ENCODE results near the gene CHRDL1.
"Not testable (repeated sequence)": the region's sequence is repeated elsewhere in the genome, so short reads cannot be mapped to it uniquely, and the experiment has no call there.

The CHRDL1 gene, protein sequence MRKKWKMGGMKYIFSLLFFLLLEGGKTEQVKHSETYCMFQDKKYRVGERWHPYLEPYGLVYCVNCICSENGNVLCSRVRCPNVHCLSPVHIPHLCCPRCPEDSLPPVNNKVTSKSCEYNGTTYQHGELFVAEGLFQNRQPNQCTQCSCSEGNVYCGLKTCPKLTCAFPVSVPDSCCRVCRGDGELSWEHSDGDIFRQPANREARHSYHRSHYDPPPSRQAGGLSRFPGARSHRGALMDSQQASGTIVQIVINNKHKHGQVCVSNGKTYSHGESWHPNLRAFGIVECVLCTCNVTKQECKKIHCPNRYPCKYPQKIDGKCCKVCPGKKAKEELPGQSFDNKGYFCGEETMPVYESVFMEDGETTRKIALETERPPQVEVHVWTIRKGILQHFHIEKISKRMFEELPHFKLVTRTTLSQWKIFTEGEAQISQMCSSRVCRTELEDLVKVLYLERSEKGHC

DNA sequence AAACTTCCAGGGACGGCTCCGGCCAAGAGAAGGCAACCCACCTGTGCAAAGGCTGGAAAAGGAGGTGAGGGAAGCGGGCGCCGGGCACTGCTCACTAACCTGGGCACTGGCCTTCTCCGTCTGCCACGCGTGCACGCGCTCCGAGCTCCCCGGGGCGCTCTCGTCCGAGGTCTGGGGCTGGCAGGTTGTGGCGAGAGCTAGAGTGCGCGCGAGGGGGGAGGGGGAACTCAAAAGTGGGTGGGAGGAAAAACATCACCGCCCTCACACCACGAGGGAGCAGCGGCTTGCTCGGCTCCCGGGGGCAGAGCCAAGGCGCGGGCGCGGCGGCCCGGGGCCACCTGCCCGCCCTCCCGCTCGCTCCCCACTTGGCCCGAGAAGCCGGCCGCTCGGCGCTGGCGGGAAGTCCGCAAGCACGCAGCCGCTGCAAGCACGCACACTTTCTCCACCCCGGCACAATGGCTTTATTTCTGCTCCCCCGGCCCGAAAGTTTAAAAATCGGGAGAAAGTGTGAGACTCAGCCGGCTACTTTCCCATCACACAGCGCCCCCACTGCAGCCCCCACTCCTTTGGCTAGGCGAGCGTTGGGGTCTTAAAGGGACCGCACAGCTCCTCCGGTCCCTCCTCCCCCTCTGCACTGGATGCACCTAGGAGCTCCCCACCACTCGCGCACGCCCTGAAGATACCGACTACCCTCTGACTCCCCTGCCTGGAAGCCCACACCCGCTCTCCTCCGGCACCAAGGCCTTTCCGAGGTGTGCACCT lies at the start of gene CHRDL1:
TSS of gene CHRDL1 (minus strand) at position 173 of the 762 bp plus-strand sequence. CDS start 3,636 bp downstream, outside the sequence.
- DNase-seq, result peak in 1 of 2 experiments; percentile 0

DNA sequence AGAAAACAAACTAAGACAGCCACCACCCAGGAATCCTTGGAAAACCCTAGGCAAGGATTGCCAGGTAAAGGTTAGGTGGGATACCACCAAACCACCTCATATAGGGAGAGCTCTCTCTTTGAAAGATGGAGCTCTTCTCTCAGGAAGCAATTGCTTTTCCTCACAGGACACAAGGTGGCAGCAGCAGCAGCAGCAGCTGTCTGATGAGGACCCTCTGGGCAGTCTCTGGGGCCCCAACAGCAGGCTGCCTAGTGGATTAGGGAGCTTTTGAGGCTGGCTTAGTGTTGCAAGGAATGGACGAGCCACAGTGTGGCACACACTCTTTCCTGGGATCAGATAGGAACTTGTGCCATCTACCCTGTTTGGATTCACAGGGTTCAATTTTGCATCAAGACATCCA lies 41.4 kb upstream of the CHRDL1 start:
- DNase-seq, result no peak

DNA sequence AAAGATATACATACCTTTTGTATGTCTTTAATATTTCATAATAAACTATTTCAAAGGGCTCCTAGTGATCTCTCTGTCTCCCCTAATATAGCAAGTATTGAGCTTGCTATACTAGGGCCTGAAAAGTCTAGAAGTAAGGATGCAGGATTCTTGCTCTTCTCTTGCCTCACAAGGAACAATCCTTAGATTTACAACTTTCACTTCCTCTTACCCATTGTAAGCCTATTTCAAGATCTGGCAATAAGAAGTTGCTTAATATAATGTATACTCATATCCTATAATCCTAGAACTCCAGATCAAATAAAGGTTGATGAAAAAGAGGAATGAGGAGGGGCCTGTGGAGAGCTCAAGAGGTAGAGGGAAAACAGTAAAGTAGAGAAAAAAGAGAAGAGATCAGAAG lies 40.8 kb upstream of the CHRDL1 start:
- DNase-seq, result no peak

DNA sequence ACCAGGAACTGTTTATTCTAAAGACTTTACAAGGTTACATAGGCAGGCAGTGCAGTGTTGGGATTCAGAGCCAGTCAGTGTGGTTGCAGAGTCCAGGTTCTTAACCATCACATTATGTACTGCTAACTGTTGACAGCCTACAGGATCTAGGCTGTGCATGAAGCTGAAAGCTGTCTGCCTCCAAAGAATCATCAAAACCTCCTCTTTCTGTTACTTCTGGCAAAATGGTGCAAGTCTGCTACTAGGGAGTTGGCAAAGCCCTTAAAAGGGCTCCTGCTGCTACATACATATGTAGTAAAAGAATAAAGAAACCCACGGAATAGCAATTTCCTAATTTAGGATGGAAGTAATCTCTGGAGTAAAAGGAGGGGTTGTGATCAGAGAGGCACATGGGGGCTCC lies 40.4 kb upstream of the CHRDL1 start:
- DNase-seq, result no peak

DNA sequence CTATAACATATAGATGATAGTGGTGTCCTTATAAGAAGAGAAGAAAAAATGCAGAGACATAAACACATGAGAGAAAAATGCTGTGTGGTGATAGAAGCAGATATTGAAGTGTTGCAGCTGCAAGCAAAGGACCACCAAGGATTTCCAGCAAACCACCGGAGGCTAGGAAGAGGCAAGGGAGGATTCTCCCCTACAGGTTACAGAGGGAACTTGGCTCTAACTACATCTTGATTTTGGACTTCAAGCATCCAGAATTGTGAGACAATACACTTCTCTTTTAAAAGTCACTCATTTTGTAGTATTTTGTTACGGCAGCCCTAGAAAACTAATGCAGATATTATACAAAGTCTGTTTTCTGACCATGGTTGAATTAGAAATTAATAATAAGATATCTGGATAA lies 30.4 kb upstream of the CHRDL1 start:
- no peak for DNase-seq

DNA sequence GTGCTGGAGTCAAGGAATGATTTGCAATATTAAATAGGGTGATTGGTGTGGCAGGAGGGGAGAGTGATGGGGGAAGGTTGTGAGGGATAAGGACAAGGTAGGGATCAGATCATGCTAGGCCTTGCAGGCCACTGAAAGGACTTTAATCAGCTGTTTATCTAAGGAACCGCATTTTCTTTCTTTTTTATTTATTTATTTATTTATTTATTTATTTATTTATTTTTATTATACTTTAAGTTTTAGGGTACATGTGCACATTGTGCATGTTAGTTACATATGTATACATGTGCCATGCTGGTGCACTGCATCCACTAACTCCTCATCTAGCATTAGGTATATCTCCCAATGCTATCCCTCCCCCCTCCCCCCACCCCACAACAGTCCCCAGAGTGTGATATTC lies 20.9 kb upstream of the CHRDL1 start:
- not testable (repeated sequence) for DNase-seq

DNA sequence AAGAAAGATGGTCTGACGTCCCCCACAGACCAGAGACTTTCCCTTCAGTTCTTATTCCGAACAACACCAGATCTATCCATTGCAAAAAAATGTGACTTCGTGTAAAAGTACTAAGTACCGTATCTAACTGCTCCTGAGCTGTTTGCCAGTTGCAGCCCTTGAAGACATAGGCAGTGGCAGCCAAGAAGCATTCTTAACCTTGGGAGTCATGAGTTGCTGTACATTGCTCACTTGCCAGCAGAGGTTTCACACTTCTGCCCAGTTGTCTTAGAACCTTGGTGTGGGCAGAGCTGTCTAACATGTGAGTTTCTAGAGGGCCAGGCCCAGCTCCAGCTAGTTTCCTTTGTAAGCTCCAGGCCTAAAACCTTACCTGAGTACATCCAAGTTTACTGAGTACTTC lies 10.5 kb upstream of the CHRDL1 start:
- no peak for DNase-seq

DNA sequence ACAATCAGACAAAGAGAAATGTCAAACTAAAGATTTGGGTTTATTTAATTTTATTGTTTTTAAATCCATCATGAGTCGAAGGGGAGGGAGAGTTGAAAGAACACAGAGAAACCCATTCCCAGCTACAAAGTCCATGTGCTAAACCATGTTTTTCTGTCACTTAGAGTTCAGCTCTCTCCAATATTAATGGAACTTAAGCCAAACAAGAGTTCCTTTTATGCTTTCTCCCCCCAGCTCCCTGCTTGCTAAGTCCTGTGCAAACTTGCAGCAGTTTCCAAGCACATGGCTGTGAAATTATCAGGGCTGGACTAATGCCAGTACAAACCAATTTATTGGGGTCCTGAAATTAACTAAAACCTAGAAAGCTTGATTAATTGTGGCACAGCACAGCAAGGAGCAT lies 9.7 kb upstream of the CHRDL1 start:
- no peak for DNase-seq

DNA sequence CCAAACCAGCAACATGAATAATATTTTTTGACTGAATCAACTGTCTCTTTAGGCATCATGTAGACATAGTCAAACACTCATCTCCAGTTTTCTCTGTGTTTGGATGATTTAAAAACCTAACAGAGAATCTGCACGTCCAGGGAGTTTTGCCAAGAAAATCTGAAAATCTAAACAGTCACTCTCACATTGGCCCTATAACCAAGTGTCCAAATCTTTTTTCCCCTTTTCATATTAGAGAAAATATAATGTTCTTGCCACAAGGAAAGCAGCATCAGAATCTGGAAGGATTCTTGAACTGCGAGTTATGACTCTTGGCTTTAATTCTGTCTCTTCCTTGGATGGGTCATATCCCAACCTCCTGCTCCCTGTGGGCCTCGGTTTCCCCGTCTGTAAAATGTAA lies 8.8 kb upstream of the CHRDL1 start:
- no peak for DNase-seq

DNA sequence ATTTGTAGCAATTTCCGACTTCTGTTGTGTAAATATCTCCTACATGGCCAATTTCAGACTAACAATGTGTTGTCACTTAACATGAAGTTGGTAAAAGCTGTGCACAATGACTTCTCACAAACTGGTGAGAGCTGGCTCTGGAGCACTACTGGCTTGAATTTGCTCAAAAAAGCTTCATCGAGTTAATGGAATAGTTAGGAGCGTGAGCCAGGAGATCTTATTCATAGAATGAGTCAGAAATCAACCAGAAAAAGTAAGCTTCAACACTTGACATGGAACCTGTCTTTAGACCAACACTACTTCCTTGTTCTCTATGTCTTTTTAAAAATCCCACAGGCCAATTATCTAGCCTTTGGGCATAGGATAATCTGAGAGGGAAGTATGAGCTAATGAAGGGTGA lies 7.9 kb upstream of the CHRDL1 start:
- DNase-seq, result no peak

DNA sequence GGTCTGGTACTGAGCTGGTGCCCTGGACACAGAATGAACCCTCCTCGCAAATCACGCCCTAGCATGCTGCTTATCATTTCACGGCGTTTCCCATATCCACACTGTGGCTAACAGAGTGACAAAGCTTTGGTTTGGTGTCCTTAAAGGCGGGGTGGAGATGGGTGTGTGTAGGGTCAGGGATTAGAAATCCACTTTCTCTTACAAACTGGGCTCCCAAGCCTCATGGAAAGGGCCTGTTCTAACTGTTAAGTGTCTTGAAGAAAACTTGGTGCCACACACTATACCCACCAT lies 735 bp upstream of the CHRDL1 start:
- no peak for DNase-seq

DNA sequence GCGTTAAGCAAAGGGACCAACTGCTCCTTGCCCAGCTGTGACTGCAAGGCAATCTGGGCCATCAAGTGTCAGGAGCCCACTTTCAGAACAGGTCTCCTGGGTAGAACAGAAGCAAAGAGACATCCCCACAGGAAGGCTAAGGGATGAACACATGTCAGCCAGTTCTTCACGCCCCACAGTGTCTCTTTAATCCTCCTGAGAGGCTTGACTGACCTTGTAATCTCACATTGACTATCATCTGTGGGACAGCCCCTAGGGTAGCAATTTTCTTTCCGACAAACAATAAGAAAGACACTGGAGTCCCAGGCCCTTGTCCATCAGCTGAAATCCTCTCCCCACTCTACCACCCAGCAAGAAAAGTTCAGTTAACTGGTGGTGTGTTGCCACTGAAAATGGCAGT lies 1.0 kb downstream of the CHRDL1 start:
- DNase-seq, result no peak

DNA sequence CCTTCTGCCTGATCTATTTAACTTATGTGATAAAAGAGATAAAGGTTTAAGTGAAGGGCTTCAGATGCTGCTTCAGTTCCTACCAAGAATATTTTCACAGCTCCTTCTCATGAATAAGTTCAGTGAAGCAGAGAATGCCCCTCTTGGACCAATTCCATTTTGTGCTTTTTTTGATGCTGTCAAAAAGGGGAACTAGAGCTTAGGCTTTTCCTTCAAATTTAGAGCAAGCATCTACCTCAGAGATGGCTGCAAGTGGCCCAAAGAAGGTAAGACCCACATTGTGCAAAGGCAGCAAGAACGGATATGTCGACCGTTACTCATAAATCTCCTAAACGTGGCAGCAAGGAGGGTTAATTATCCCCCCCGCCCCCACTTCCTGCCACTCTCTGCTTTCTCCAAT lies 4.5 kb downstream of the CHRDL1 start:
- DNase-seq, result no peak

DNA sequence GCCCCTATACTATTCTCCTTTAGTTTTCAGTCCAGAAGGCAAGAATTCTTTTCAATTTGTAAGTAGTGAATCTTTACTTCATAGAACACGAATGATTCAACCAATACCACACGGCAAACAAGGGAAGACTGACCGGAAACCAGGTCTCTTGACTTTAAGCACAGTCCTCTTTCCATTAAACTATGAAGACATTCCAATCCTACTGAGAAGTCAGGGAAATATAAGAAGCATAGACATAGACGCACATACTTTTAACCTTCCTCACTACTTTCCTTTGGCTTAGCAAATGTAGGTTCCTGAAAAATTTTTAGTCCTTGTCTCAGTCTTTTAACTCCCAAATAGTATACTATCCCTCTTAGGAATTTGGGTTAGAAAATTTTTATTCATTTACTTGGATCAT lies 9.1 kb downstream of the CHRDL1 start:
- DNase-seq, result no peak

DNA sequence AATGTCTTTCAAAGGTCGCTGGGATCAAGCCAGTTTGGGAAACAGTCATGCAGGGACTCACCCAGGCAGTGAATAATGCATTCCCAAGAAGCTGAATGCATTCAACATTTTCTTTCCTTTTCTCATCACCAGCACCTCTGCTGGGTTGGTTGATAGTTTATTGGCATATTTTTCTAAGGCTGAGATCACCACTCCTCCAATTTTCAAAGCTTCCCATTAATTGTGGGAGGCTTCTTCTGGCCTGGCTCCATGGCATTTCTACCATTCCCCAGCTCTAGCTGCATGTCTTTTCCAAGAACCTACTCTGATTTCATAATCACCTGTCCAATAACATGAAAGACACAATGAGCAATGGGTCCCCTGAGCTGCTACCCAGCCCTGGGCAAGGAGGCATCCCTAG lies 35.8 kb downstream of the CHRDL1 start:
- no peak for DNase-seq

DNA sequence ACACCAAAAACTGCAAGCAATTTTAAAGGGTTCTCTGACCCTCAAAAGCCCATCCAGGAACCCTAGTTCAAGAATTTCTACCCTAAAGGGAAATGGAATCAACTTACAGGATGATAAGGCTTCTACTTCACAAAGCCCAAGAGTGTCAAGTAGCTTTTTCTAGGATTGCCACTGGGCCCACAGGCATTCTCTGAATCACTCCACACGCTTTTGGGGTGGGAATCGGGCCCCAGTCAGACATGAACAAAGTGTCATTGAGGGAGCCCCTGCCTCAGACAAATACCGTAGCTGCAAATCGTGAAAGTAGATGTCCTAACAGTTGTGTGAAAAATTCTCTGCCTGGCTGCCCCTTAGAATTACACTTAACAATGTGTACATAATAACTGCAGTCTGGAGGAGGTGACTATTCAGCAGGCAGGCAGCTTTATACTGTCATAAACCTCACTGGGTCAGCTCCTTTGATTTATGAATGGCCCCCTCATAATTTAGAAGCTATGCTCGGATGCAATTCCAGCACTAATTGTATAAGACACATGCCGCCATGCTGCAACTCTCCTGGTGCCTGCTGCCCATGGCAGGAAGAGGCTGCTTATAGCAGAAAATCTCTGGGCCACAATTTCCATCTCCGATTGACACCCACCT lies 36.7 kb downstream of the CHRDL1 start:
- no peak for DNase-seq

DNA sequence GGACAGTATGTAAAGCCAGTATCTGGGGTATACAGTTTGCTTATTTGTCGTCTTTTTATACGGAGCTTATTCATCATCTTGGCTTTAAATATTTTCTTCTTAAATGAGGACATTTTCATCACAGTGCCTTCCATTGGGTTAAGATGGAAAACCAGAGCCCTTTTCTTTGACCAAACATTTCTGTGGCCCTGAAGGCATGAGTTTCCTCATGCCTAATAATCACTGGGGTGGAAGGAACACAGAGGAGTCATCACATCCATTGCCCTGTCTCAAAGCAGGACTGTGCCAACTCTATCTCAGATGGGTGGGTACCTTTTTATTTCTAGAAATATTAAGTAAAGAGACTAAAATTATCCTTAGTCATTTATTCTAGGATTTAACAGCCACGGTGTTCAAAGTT lies 40.0 kb downstream of the CHRDL1 start:
- no peak for DNase-seq

DNA sequence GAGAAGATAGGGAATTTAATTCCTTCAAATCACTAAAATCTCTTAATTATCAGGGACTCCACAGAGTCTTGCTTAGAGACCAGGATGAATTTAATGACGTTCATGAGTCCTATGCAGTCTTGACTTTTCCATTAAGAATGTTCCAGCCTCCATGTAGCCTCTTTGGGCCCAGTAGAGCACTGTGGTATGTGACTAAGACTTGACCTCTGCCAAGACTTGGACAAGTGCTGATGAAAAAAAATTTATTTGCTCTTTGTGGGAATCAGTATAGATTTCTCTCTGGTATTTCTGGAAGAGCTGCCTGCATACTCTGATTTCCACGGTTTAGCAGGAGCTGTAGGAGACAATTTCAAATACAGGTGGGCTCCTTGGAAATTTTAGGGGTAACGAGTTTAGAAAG lies 40.6 kb downstream of the CHRDL1 start:
- no peak for DNase-seq

DNA sequence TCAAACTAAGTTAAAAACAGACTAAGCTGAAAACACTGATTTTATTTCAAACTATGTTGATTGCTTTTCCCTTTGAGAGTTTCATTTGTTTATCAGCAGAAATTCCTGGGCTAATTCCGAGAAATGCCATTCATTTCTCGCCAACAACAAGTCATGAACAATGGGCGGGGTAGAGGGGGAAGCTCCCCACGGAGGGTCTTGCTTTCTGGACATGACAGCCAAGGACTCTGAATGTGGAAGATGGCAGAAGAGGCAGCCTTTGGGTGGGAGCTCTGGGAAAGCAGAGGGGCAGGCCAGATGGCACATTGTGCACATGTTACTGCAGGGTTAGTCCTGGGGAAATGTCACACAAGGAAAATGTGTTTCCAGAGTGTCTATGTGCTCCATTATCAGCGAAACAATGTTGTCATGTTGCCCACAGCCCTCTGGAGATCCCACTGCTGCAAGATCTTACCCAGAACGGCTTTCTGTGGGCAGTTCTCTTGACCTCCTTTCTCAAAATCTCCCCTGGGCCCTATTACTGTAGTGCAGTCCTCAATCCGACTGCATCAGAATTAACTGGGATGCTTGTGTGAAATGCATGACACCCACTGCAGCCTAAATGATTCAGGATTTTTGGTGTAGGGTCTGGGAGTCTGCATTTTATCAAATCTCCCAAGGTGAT lies 45.0 kb downstream of the CHRDL1 start:
- DNase-seq, result no peak

DNA sequence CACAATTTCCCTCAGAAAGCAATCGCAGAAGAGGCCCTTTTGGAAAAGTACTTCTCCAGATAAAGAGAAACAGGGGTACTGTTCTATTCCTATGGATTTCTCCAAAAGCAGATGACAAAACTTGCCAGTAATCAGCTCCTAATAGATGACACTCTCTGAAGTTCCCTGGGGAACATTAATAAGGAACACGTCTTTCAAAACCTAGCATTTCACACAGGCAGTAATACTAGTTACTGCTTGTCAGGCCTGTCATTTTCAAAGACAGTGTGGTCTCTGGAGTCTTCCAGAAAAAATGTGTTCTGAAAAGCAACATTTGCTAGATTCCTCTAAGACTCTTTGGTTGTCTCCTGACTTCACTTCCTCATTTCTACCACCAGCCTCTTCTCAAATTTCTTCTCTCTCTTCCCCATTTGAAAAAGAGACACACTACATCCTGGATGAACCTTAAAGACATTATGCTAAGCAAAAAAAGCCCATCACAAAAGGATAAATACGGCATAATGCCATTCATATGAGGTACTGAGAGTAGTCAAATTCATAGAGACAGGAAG lies 47.3 kb downstream of the CHRDL1 start:
- no peak for DNase-seq

DNA sequence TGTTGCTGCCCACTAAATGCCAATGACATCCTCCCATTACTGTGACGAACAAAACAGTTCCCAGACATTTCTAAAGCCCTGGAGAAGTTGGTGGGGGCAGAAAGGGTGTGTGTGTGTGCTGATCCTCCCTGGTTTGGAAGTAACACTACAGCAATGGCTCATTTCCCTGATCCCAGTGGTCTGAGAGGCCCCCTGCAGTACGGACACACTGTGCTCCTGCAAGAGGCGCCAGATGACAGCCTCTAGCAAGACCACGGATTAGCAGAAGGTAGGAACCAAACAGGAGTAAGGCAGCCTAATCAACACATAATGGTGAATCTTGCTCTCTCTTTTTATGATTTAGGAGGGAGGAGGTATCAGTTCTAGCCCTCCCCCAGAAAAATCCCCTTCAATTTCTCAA lies 49.6 kb downstream of the CHRDL1 start:
- DNase-seq, result no peak

DNA sequence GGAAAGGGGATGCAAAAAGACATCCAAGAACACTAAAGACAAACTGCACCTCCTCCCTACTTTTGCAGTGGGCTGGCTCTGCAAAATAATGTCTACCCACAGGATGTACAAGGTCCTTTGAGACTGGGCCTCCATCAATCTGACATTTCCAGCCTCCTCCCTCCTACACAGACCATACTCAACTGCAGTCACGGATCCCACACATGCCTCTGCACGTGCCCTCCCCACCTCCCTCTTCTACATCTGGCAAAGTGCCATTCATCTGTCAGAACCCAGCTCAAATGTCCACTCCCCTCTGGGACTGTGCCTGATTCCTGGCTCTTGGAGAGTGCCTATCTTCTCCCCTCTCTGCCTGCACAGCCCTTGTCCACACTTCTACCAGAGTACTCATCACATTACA lies 50.3 kb downstream of the CHRDL1 start:
- DNase-seq, result no peak

DNA sequence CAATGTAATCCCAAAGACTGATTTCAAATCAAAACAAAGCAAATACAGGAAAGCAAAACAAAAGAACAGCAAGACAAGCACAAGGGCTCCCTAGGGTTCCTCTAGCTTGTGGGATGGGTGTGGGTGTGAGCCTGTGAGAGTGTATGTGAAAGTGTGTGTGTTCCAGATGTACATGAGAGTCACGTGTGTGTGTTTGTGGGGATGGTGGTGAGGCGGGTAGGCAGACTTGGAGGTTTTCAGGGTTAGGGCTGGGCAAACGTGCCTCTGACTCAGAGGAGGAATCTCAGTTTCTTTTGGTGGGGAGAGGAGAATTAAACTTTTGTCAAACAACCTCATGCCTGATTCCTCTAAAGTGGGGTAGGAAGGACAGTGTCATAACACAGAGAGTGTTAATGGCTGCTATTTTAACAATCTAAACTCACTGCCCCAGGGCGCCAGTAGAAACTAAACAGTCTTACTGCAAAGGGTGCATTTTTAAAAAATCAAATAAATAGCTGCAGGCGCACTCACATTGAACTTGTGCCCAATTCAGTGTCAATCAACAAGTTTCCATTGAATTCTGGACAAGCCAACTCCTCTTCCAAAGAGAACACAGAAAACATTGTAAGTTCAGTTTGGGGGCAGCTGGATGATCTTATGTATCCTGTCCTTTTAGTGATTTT lies 51.8 kb downstream of the CHRDL1 start:
- DNase-seq, result no peak

All from activated CD4-positive, alpha-beta T cell treated with anti-CD3 and anti-CD28 coated beads, Interleukin-2, amount 50 U/mL, for 48 hours (primary cell).